NCI-H146 treated with DMSO at 0.1 percent for 48 hours (cell line): ENCODE measurements around the gene DISC1.
"Not testable (repeated sequence)": the region's sequence is repeated elsewhere in the genome, so short reads cannot be mapped to it uniquely, and the experiment has no call there.

ENCODE experiments used
- DNase-seq: peaks from one replicate; lab custom pipeline; 2025; ENCODE audit not compliant: unreplicated experiment; lab: John Stamatoyannopoulos, UW

Gene DISC1

DNA sequence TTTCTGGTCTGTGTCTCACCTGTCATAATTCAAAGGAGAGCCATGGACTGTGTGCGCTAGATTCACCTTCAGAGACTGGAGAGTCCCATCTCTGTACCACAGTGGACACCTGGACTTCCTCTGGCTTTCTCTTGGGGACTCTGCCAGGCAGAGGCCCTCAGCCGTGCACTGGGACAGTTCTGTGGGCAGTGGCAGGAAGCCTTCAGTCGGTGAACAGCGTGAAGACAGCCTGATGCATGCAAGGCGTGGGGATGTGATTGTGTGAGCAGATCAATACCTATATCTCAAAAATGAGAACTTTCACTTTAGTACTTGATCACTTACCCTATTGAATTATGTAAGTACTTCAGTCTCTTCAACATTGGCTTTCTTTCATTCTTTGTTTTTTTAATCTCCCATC is 245.3 kb downstream of the DISC1 start:
- DNase-seq = no peak

GRCh38 chr1:231872461-231872910 is 245.9 kb downstream of the DISC1 start:
- no peak for DNase-seq

DNA sequence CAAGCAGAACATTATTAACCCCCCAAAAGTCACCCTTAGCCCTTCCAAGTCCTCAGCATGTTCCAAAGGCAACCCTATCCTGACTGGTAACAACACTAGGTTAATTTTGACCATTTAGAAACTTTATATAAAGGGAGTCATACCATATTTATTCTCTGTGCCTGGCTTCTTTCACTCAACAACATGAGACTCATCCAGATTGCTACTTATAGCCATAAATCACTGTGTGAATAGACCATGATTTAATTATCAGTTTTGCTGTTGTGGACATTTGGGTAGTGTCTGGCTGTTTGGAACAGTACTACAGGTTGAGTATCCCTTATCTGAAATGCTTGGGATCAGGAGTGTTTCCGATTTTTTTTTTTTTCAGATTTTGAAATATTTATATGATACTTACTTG is 252.1 kb downstream of the DISC1 start:
- no peak for DNase-seq

DNA sequence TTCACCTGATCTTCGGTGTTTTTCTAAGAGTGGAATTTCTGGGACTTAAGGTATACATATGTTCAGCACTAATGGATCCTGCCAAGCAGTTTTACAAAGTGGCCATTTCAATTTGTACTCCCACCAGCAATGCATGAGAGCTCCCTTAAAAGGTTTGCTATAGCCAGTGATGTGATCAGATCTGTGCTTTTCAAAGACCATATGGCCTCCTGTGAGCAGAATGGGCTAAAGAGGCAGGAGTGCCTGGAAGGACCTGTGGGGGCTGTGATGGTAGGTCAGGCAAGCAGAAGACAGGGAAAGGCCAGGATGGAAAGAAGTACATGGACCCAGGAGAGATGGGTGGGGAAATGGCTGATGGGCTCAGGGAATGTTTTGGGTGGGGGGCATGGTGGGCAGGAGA is 252.7 kb downstream of the DISC1 start:
- DNase-seq = no peak

- DNase-seq = no peak
These were observed 255.7 kb downstream of the DISC1 start for GRCh38 chr1:231882333-231882732.

- no peak for DNase-seq
These were observed 256.2 kb downstream of the DISC1 start for GRCh38 chr1:231882790-231883189.

DNA sequence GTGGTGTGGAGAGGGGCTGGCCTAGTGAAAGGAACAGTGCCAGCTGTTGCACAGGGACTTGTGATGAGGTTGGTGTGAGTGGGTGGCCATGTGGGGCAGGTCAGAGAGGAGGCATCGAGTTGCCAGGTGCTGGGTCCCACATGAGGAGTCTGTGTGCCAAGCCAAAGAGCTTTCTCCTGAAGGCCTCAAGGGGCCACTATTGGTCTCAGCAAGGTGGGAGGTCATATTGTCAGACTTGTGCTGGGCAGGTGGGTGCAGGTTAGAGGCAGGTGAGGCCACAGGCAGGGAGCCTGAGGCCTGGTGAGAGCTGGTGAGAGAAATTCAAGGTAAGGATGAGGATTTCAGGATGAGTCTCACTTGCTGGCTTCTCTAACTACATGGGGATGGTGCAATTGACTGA is 256.8 kb downstream of the DISC1 start:
- DNase-seq = peak; percentile 49

DNA sequence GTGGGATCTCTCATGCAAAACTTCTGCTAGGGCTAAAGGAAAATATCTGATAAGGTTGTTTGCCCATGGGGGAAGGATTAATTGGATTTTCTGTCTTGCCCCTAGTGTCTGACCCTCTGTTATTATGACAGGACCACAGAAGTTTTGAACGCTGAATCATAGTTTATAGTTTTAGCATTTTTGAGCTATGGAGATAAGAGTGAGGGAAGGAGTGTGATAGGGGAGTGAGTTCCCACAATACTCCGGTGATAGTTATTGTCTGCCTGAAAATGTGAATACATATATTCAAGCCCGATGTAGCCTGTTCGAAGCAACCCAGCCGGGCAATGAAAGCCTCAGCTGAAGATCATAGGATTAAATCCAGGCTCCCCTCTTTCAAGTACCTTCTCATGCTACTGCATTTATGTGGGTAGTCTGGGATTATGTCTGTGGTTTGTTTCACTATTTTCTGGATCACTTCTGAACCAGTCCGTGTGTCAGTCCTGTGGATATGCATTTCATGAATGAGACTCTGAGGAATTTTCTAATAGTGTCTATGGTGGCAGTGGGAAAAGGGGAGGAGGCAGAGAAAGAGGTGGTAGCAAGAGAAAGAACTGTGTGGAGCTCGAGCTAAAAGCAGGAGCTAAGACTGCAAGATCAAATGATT is 258.7 kb downstream of the DISC1 start:
- no peak for DNase-seq

DNA sequence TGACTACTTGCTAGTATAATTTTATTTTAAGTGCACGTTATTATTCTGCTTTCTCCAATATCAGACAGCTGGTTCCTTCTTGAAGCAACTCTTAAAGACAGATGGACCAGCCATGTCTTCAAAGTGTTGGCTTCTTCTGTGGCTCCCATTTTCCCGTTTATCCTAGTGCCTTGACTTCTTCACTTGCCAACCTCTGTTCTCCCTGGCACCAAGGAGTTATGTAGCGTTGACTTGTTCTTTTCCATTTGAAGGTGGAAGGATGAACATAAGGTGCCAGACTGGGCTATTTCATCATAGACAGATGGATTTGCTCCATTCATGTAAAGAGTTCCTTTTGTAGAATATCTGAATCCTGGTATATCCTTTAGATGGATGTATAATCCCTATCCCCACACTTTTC is 260.6 kb downstream of the DISC1 start:
- no peak for DNase-seq

- DNase-seq = no peak
These were observed 261.3 kb downstream of the DISC1 start for GRCh38 chr1:231887866-231888265.

DNA sequence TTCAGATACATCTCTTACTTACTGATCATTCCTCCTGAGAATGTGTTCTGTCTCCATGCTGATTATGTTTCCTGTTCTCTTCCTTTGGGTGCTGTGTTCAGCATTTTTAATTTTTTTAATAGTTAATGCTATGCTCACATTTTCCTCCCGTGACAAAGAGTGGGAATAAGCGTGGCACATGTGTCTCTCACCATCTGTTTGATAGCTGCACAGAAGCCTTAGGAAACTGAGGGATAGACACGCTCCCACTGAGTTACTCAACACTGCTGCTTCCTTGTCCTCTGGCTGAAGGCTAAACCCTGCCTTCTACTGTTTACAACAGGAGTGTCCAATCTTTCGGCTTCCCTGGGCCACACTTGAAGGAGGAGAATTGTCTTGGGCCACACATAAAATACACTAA is 264.2 kb downstream of the DISC1 start:
- no peak for DNase-seq

- no peak for DNase-seq
These were observed 267.0 kb downstream of the DISC1 start for GRCh38 chr1:231893400-231894102.

GRCh38 chr1:231896806-231897205 is 270.2 kb downstream of the DISC1 start:
- DNase-seq = no peak

GRCh38 chr1:231899046-231899445 is 272.5 kb downstream of the DISC1 start:
- no peak for DNase-seq

- peak; percentile 81 for DNase-seq
These were observed 273.3 kb downstream of the DISC1 start for GRCh38 chr1:231899713-231900435.

DNA sequence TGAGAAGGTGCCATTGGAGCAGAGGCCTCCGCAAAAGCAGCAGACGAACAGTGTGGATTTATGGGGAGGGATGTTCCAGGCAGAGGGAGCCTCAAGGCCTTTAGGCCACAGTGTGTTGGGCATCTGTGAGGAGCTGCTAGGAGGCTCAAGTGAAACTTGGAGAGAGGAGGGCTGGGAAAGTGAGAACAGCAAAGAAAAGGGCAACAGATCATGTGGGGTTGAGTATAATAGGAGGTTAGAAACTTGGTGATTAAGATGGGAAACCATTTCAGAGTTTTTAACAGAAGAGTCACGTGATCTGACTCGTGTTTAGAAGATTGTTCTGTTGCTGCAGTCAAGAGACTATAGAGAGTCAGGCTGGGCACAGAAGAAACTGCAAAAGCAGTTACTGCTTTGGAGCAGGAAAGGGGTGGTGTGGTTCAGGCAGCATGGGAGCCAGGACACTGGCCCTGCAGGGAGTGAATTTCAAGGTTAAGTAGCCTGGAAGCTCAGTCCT is 277.0 kb downstream of the DISC1 start:
- no peak for DNase-seq

DNA sequence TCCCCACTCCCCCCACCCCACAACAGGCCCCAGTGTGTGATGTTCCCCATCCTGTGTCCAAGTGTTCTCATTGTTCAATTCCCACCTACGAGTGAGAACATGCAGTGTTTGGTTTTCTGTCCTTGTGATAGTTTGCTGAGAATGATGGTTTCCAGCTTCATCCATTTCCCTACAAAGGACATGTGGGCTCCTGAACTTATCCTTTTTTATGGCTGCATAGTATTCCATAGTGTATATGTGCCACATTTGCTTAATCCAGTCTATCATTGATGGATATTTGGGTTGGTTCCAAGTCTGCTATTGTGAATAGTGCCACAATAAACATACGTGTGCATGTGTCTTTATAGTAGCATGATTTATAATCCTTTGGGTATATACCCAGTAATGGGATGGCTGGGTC is 280.7 kb downstream of the DISC1 start:
- not testable (repeated sequence) for DNase-seq

DNA sequence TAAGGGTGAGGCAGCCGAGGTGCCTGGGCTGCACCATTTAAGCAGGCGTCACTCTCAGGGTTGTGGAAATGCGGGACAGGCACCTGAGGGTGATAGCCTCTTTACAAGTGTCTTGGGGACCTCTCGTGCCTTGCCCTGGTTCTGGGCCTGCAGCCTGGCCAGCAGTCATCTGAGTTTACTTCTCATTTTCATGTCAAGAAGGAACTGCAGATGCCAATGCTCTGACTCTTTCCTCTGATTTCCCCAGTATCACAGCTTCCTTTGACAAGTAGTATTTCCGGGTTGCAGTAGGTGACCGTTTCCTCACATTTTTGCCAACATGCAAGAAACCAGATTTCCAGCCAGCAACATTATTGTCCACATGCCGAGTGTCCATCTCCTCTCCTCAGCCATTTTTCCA is 286.9 kb downstream of the DISC1 start:
- DNase-seq = no peak

DNA sequence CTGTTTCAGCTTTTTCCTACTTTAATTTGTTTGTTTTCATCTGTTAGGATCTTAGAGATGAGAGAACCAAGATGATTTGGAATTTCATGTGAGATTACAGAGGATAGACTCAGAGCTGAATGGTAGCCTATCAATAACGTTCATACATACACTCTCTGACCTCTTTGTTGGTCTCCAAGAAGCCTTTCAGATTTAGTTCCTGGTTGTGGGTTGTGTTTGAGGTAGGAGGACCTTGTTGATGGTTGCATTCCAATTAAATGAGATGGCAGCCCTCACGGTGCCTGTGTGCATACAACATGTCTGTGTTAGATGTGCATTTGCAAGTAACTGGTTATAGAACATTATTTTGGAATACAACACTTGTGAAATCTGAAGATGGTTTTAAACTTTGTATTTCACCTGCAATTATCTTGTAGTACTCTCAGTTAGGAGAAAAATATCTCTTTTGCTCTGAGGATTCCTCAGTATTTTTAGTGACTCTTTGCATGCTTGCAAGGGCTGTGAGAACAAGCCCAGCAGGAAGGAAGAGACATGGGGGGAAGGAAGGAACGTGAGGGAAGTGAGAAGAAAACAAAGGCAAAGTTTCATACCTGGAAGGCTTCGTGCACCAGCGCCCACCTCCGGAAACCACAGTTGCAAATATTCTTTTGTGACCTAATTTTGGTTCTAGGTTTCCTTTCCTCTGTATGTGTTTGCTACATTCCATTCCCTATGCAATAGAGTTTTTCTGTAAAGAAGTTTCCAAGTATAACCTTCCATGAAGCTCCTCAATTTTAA is 291.8 kb downstream of the DISC1 start:
- DNase-seq = no peak

- DNase-seq = no peak
These were observed 292.8 kb downstream of the DISC1 start for GRCh38 chr1:231919239-231919885.

GRCh38 chr1:231919886-231920285 is 293.3 kb downstream of the DISC1 start:
- no peak for DNase-seq
